ENCODE results near the gene BTLA. TPM values are rescaled to one million over a fixed set of nuclear protein-coding genes. Genes with fewer than 3 reads are reported as not detected.

BTLA gene
- total RNA-seq, 1 donor from 2014 or later: not detected

DNA sequence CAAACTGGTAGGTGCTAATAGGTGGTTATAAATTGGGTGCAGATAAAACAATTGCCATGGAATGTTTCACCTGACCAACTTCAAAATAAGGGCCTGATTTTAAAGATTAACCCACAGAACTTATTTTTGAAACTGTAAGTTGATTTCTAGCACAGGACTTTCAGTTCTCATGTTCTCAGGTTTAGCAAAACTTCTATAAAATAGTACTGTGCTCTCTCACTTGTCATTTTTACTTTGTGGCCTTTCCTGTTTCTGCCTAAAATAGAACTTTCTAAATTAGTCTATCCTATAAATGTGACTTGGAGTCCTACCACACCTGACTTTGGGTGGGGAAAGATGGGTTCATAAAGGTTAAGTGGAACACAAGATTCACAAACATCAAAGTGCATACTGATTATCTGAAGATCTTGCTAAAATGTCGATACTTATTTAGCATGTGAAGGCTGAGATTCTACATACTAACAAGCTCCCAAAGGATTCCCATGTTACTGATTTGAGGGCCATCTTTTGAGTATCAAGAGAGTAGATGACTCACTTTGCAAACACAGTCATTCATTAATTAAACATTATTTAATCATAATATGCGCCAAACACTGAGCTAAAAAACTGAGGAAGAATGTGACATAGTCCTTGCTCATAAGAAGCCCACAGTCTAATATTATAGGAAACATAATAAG, 38.6 kb downstream of the BTLA start:
- Mint-ChIP-seq H3K4me3 (no peak overlapping the region), H3K9me3 (peaks cover 6% of the 10 kb centered on the region), H3K27me3 (ENCODE audit: low read depth) (no peaks in the 10 kb centered on the region), H3K4me1 (peaks cover 22% of the 10 kb centered on the region), H3K36me3 (ENCODE audit: low read depth) (no peaks in the 10 kb centered on the region), H3K27ac (ENCODE audit: unreplicated experiment) (no peak overlapping the region)
- no peak for TF ChIP-seq CTCF (conservative IDR thresholded peaks at IDR 0.05)
- DNase-seq (ENCODE audit: low read depth, low spot score): no peak

DNA sequence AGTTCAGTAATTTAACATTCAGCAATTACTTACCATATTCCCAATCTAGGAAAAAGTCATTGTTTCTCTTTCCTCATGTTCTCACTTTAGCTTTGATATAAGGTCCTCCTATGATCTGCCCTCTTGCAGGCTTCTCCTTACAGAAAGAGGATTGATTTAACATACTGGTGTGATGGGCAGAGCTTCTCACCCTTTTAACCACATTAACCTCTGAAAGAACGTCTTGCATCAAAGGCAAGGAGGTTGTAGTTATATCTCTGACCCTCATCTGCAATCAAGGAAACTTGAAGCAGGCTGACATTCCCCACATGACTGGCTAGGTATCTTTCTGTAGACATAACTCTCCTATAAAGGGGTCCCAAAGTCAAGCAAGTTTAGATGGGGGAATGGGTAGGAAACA, 39.5 kb downstream of the BTLA start:
- Mint-ChIP-seq H3K9me3 (peaks cover 6% of the 10 kb centered on the region), H3K4me3 (no peak overlapping the region), H3K27ac (ENCODE audit: unreplicated experiment) (no peak overlapping the region), H3K36me3 (ENCODE audit: low read depth) (no peaks in the 10 kb centered on the region), H3K4me1 (peaks cover 14% of the 10 kb centered on the region), H3K27me3 (ENCODE audit: low read depth) (no peaks in the 10 kb centered on the region)
- TF ChIP-seq CTCF (conservative IDR thresholded peaks at IDR 0.05): no peak
- no peak for DNase-seq (ENCODE audit: low read depth, low spot score)

DNA sequence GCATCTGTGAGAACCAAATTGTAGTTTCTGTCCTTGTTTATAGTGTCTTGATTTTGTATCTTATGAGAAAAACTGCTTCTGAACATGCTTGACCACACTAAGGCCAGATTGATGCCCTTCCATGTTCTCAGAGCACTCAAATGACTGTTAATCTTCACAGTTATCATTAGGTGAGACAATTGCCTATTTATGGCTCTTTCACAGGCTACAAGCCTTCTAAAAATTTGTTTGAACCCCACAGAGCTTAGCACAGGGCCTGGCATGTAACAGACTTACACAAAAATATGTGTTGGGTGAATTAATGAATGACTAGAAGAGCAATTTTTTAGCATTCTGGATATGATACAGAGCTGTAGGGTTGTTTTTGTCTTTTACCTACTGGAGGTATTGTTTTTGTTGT, 43.1 kb downstream of the BTLA start:
- no peak overlapping the region for H3K27ac Mint-ChIP-seq (ENCODE audit: unreplicated experiment)
- peaks cover 11% of the 10 kb centered on the region for H3K9me3 Mint-ChIP-seq
- no peak overlapping the region for H3K4me3 Mint-ChIP-seq
- TF ChIP-seq CTCF (conservative IDR thresholded peaks at IDR 0.05): no peak
- H3K36me3 Mint-ChIP-seq (ENCODE audit: low read depth): no peaks in the 10 kb centered on the region
- no peaks in the 10 kb centered on the region for H3K27me3 Mint-ChIP-seq (ENCODE audit: low read depth)
- no peaks in the 10 kb centered on the region for H3K4me1 Mint-ChIP-seq
- no peak for DNase-seq (ENCODE audit: low read depth, low spot score)

DNA sequence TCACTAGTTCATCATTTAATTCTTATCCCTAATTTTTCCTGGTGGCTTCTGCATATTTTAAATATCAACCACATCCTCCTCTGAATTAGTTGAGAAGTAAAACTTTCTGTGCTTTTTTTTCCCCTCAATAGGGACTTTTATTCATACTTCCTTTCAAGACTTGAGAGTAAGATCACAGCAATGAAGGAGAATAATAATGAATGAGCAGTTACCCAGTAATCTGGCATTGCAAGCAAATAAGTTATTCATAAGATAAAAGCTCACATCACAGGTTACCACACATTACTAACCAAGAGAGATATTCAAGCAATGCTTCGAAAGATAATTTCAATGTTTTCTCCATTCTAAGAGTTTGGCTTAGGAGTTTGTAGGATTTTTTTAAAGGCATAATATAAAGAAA, 50.3 kb downstream of the BTLA start:
- H3K36me3 Mint-ChIP-seq (ENCODE audit: low read depth): no peaks in the 10 kb centered on the region

DNA sequence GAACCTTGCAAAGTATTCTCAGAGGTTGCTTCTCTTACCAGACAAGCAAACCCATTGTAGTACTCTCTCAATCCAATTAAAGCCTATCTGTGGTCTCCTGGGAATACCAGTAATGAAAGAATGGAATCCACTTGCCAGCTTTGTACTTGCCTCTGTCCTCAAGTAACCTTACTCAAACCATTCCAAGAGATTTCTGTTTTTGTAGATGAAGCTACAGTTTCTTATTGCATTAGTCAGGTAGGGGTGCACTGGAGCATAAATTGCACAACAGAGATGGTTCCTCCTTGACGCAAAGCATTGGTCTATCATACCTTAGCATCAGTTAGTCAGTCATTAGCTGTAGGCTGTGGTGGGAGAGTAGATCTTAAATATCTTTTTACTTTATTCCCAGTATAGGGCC, 52.9 kb downstream of the BTLA start:
- H3K9me3 Mint-ChIP-seq: peaks cover 1% of the 10 kb centered on the region
- no peaks in the 10 kb centered on the region for H3K27me3 Mint-ChIP-seq (ENCODE audit: low read depth)
- TF ChIP-seq CTCF (conservative IDR thresholded peaks at IDR 0.05): no peak
- DNase-seq (ENCODE audit: low read depth, low spot score): no peak
- H3K4me1 Mint-ChIP-seq: peaks cover 9% of the 10 kb centered on the region
- no peaks in the 10 kb centered on the region for H3K36me3 Mint-ChIP-seq (ENCODE audit: low read depth)
- H3K27ac Mint-ChIP-seq (ENCODE audit: unreplicated experiment): no peak overlapping the region
- H3K4me3 Mint-ChIP-seq: no peak overlapping the region

More for the DNA sequence above, 50.3 kb downstream of the BTLA start:
- Mint-ChIP-seq H3K4me1 (peaks cover 9% of the 10 kb centered on the region), H3K4me3 (no peak overlapping the region), H3K27me3 (ENCODE audit: low read depth) (no peaks in the 10 kb centered on the region), H3K9me3 (peaks cover 5% of the 10 kb centered on the region), H3K27ac (ENCODE audit: unreplicated experiment) (no peak overlapping the region)
- TF ChIP-seq CTCF (conservative IDR thresholded peaks at IDR 0.05): no peak
- DNase-seq (ENCODE audit: low read depth, low spot score): no peak

All from neural crest cell (in vitro differentiated cells).